ENCODE data around the gene MYO9A.

Gene MYO9A

DNA sequence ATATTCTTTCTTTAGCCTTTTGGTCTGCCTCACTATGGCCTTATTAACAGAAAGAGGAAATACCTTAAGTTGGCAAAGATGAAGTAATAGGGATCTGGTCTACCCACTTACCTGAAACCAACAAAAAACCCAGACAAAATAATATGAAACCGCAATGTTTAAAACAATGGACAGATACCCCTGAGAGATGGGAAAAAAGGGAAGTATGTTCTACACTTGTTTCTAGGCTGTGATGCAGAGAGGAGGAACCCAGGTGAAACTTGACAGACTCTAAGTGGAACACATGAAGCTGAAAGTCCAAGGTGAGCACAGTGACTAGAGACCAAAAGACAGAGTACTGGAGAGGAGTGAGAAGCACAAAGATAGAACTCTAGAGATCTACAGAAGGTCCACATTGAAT, 229.2 kb downstream of the MYO9A start:
- ChIA-PET CTCF (interaction anchor here (0.7 kb wide), 1 partner anchor 438 kb away, joined by 6 read pairs; no protein-coding TSS in a partner anchor), POLR2A (no interaction called here)
- no peak overlapping the region for H3K27ac ChIP-seq (ENCODE audit: extremely low read depth, low read depth, low read length)
- H3K9me3 ChIP-seq (ENCODE audit: control insufficient read depth, insufficient read depth, low read depth, low read length), result no peaks in the 10 kb centered on the region
- H3K4me1 ChIP-seq (ENCODE audit: control insufficient read depth, insufficient read depth, low read length), result 0 out of 2 replicates have a peak, but pooled peaks cover 4% of the 10 kb centered on the region
- no peak overlapping the region for H3K4me3 ChIP-seq (ENCODE audit: low read depth, low read length)
- TF ChIP-seq ZSCAN23 (tag by site-specific recombination; IDR thresholded peaks at IDR 0.05), result no peak
- TF ChIP-seq KLF16 (tag by site-specific recombination; IDR thresholded peaks at IDR 0.05), result no peak
- TF ChIP-seq SETDB1 (IDR thresholded peaks at IDR 0.05; ENCODE audit: insufficient read length, low read length), result no peak
- no peak for TF ChIP-seq ZNF621 (tag by site-specific recombination; IDR thresholded peaks at IDR 0.05)
- no peak for TF ChIP-seq ZNF473 (tag by site-specific recombination; IDR thresholded peaks at IDR 0.05)
- no peak for TF ChIP-seq ZNF311 (tag by site-specific recombination; IDR thresholded peaks at IDR 0.05; ENCODE audit: borderline replicate concordance)
- TF ChIP-seq ZNF785 (tag by site-specific recombination; IDR thresholded peaks at IDR 0.05), result no peak
- TF ChIP-seq ZNF514 (tag by site-specific recombination; IDR thresholded peaks at IDR 0.05), result no peak
- no peak for TF ChIP-seq GLIS2 (tag by site-specific recombination; IDR thresholded peaks at IDR 0.05)
- TF ChIP-seq ZNF701 (tag by site-specific recombination; IDR thresholded peaks at IDR 0.05), result no peak
- peaks cover 12 to 18% of the 10 kb centered on the region in 2 experiments for H3K36me3 ChIP-seq (ENCODE audit: control insufficient read depth in 2 of 2, insufficient read depth in 1 of 2, low read length in 2 of 2)

GRCh38 chr15:71885390-71885789, 232.6 kb downstream of the MYO9A start:
- ChIA-PET POLR2A (no interaction called here), CTCF (no interaction called here)
- no peaks in the 10 kb centered on the region for H3K9me3 ChIP-seq (ENCODE audit: control insufficient read depth, insufficient read depth, low read depth, low read length)
- H3K36me3 ChIP-seq (ENCODE audit: control insufficient read depth in 2 of 2, insufficient read depth in 1 of 2, low read length in 2 of 2), result peaks cover 21 to 22% of the 10 kb centered on the region in 2 experiments
- H3K27ac ChIP-seq (ENCODE audit: extremely low read depth, low read depth, low read length), result no peak overlapping the region
- TF ChIP-seq ZNF223 (tag by site-specific recombination; IDR thresholded peaks at IDR 0.05), result no peak
- TF ChIP-seq, protein P1, sequence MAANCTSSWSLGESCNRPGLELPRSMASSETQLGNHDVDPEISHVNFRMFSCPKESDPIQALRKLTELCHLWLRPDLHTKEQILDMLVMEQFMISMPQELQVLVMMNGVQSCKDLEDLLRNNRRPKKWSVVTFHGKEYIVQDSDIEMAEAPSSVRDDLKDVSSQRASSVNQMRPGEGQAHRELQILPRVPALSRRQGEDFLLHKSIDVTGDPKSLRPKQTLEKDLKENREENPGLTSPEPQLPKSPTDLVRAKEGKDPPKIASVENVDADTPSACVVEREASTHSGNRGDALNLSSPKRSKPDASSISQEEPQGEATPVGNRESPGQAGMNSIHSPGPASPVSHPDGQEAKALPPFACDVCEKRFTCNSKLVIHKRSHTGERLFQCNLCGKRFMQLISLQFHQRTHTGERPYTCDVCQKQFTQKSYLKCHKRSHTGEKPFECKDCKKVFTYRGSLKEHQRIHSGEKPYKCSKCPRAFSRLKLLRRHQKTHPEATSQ (tag by site-specific recombination; IDR thresholded peaks at IDR 0.05), result no peak
- TF ChIP-seq, protein P2, sequence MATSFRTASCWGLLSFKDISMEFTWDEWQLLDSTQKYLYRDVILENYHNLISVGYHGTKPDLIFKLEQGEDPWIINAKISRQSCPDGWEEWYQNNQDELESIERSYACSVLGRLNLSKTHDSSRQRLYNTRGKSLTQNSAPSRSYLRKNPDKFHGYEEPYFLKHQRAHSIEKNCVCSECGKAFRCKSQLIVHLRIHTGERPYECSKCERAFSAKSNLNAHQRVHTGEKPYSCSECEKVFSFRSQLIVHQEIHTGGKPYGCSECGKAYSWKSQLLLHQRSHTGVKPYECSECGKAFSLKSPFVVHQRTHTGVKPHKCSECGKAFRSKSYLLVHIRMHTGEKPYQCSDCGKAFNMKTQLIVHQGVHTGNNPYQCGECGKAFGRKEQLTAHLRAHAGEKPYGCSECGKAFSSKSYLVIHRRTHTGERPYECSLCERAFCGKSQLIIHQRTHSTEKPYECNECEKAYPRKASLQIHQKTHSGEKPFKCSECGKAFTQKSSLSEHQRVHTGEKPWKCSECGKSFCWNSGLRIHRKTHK (tag by site-specific recombination; IDR thresholded peaks at IDR 0.05), result no peak
- no peak for TF ChIP-seq ZNF621 (tag by site-specific recombination; IDR thresholded peaks at IDR 0.05)
- TF ChIP-seq, protein P3, sequence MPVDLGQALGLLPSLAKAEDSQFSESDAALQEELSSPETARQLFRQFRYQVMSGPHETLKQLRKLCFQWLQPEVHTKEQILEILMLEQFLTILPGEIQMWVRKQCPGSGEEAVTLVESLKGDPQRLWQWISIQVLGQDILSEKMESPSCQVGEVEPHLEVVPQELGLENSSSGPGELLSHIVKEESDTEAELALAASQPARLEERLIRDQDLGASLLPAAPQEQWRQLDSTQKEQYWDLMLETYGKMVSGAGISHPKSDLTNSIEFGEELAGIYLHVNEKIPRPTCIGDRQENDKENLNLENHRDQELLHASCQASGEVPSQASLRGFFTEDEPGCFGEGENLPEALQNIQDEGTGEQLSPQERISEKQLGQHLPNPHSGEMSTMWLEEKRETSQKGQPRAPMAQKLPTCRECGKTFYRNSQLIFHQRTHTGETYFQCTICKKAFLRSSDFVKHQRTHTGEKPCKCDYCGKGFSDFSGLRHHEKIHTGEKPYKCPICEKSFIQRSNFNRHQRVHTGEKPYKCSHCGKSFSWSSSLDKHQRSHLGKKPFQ (tag by site-specific recombination; IDR thresholded peaks at IDR 0.05), result no peak
- no peak for TF ChIP-seq ZNF549 (tag by site-specific recombination; IDR thresholded peaks at IDR 0.05)
- TF ChIP-seq KLF7 (tag by site-specific recombination; IDR thresholded peaks at IDR 0.05; ENCODE audit: borderline replicate concordance), result no peak
- no peak for TF ChIP-seq ZNF274 (IDR thresholded peaks at IDR 0.05; ENCODE audit: low read length)
- no peak for TF ChIP-seq ZNF274 (tag by site-specific recombination; IDR thresholded peaks at IDR 0.05; ENCODE audit: borderline replicate concordance)
- TF ChIP-seq HOXA7 (CRISPR knock-in tag; IDR thresholded peaks at IDR 0.05; ENCODE audit: borderline replicate concordance), result no peak
- TF ChIP-seq, protein P4, sequence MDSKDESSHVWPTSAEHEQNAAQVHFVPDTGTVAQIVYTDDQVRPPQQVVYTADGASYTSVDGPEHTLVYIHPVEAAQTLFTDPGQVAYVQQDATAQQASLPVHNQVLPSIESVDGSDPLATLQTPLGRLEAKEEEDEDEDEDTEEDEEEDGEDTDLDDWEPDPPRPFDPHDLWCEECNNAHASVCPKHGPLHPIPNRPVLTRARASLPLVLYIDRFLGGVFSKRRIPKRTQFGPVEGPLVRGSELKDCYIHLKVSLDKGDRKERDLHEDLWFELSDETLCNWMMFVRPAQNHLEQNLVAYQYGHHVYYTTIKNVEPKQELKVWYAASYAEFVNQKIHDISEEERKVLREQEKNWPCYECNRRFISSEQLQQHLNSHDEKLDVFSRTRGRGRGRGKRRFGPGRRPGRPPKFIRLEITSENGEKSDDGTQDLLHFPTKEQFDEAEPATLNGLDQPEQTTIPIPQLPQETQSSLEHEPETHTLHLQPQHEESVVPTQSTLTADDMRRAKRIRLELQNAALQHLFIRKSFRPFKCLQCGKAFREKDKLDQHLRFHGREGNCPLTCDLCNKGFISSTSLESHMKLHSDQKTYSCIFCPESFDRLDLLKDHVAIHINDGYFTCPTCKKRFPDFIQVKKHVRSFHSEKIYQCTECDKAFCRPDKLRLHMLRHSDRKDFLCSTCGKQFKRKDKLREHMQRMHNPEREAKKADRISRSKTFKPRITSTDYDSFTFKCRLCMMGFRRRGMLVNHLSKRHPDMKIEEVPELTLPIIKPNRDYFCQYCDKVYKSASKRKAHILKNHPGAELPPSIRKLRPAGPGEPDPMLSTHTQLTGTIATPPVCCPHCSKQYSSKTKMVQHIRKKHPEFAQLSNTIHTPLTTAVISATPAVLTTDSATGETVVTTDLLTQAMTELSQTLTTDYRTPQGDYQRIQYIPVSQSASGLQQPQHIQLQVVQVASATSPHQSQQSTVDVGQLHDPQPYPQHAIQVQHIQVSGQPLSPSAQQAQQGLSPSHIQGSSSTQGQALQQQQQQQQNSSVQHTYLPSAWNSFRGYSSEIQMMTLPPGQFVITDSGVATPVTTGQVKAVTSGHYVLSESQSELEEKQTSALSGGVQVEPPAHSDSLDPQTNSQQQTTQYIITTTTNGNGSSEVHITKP (tag by site-specific recombination; IDR thresholded peaks at IDR 0.05), result no peak
- TF ChIP-seq MEIS1 (CRISPR knock-in tag; IDR thresholded peaks at IDR 0.05; ENCODE audit: borderline replicate concordance), result no peak
- TF ChIP-seq, protein P5, sequence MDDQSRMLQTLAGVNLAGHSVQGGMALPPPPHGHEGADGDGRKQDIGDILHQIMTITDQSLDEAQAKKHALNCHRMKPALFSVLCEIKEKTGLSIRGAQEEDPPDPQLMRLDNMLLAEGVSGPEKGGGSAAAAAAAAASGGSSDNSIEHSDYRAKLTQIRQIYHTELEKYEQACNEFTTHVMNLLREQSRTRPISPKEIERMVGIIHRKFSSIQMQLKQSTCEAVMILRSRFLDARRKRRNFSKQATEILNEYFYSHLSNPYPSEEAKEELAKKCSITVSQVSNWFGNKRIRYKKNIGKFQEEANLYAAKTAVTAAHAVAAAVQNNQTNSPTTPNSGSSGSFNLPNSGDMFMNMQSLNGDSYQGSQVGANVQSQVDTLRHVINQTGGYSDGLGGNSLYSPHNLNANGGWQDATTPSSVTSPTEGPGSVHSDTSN (CRISPR knock-in tag; IDR thresholded peaks at IDR 0.05), result no peak
- TF ChIP-seq, protein P6, sequence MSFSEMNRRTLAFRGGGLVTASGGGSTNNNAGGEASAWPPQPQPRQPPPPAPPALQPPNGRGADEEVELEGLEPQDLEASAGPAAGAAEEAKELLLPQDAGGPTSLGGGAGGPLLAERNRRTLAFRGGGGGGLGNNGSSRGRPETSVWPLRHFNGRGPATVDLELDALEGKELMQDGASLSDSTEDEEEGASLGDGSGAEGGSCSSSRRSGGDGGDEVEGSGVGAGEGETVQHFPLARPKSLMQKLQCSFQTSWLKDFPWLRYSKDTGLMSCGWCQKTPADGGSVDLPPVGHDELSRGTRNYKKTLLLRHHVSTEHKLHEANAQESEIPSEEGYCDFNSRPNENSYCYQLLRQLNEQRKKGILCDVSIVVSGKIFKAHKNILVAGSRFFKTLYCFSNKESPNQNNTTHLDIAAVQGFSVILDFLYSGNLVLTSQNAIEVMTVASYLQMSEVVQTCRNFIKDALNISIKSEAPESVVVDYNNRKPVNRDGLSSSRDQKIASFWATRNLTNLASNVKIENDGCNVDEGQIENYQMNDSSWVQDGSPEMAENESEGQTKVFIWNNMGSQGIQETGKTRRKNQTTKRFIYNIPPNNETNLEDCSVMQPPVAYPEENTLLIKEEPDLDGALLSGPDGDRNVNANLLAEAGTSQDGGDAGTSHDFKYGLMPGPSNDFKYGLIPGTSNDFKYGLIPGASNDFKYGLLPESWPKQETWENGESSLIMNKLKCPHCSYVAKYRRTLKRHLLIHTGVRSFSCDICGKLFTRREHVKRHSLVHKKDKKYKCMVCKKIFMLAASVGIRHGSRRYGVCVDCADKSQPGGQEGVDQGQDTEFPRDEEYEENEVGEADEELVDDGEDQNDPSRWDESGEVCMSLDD (tag by site-specific recombination; IDR thresholded peaks at IDR 0.05), result no peak
- no peak for TF ChIP-seq ZNF10 (tag by site-specific recombination; IDR thresholded peaks at IDR 0.05)
- no peaks in the 10 kb centered on the region for H3K4me1 ChIP-seq (ENCODE audit: control insufficient read depth, insufficient read depth, low read length)
- H3K4me3 ChIP-seq (ENCODE audit: low read depth, low read length), result no peak overlapping the region
